ENCODE measurements around the gene LHFPL5.

Gene LHFPL5

DNA sequence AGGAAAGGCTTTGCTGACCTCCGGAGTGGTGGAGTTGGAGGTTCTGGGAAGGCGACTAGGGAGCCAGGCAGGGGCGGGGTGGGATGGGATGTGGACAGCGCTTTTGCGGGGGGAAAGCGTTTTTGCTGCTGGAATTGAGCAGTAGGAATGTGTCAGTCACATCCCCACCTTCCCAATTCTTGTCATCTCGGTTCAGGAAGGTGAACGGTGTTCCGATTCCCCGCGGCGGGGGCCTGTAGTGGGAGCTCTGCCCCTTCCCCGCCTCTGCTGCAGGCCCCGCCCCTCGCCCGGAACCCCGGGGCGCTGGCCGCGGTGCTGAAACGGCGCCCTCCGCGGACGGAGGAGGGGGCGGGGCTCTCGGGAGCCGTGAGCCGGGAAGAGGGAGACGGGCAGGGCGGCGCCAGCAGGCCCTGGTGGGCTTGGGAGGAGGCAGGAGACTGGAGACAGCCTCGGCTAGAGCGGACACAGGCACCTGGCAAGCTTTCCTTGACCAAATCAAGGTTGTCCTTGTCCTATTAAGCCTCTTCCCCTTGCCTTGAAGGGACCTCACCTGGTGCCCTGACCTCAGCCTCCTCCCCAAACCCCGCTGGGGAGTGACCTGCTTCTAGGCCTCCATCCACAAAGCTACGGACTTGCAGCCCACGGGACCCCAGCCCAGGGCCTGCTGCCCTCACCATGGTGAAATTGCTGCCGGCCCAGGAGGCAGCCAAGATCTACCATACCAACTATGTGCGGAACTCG lies at the start of gene LHFPL5:
Gene LHFPL5 (plus strand): TSS at position 357 of the 741 bp plus-strand sequence. CDS start 319 bp downstream, at position 676.
- POLR2A ChIA-PET (ENCODE audit: low non-redundant PET): no interaction called here
- CTCF ChIA-PET: no interaction called here
- peak; percentile 80 for DNase-seq (ENCODE audit: low spot score)
- TF ChIP-seq, protein P1, sequence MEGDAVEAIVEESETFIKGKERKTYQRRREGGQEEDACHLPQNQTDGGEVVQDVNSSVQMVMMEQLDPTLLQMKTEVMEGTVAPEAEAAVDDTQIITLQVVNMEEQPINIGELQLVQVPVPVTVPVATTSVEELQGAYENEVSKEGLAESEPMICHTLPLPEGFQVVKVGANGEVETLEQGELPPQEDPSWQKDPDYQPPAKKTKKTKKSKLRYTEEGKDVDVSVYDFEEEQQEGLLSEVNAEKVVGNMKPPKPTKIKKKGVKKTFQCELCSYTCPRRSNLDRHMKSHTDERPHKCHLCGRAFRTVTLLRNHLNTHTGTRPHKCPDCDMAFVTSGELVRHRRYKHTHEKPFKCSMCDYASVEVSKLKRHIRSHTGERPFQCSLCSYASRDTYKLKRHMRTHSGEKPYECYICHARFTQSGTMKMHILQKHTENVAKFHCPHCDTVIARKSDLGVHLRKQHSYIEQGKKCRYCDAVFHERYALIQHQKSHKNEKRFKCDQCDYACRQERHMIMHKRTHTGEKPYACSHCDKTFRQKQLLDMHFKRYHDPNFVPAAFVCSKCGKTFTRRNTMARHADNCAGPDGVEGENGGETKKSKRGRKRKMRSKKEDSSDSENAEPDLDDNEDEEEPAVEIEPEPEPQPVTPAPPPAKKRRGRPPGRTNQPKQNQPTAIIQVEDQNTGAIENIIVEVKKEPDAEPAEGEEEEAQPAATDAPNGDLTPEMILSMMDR (conservative IDR thresholded peaks at IDR 0.05; ENCODE audit: low read depth): no peak
- no peak within 1 kb of the TSS for H3K27ac ChIP-seq

DNA sequence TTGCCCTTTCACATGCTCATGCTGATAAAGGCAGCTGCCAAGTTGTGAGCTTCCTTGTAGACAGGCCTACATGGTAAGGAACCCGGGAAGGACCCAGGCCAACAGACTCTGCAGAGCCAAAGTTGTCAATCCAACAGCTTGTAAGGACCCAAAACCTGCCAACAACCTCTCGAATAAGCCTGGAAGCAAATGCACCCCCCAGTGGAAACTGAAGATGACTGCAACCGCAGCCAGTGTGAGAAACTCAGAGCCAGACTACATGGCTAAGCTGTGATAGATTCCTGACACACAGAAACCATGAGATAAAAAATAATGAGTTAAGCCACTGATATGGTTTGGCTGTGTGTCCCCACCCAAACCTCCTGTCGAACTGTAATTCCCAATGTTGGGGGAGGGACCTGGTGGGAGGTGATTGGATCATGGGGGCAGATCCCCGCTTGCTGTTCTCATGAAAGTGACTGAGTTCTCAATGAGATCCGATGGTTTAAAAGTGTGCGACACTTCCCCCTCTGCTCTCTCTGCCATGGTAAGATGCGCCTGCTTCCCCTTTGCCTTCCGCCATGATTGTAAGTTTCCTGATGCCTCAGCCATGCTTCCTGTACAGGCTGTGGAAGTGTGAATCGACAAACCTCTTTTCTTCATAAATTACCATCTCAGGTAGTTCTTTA lies 47.6 kb upstream of the LHFPL5 start:
- no peak overlapping the region for H3K27ac ChIP-seq
- CTCF ChIA-PET: interaction anchor here (0.6 to 0.9 kb wide), 4 partner anchors 13 to 256 kb away, joined by 3 to 5 read pairs (median 3); no protein-coding TSS in a partner anchor
- DNase-seq (ENCODE audit: low spot score): no peak
- POLR2A ChIA-PET (ENCODE audit: low non-redundant PET): interaction anchor here (0.5 kb wide), 1 partner anchor 55 kb away, joined by 3 read pairs; no protein-coding TSS in a partner anchor
- TF ChIP-seq, protein P1 (conservative IDR thresholded peaks at IDR 0.05; ENCODE audit: low read depth): peak; percentile 20; the same call in 1 of the 2 replicates

DNA sequence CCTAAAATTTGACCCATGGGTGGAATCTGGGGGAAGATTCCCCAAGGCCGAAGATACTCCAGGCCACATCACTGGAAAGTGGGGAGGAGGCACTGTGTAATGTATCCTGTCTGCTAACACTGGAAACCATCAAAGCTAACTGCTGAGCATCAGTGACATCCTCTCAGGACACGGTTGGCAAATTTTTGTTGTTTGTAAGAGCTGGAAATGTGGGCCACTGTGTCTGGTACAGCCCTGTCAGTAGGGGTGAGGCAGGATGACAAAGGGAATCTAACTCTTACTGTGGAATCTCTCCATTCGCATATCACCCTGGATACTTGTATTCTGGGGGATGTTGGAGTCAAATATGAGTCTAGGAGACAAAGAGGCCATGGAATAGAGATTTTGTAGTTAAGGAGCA lies 45.7 kb upstream of the LHFPL5 start:
- no peak overlapping the region for H3K27ac ChIP-seq
- DNase-seq (ENCODE audit: low spot score): no peak
- TF ChIP-seq, protein P1 (conservative IDR thresholded peaks at IDR 0.05; ENCODE audit: low read depth): no peak
- ChIA-PET CTCF (no interaction called here), POLR2A (ENCODE audit: low non-redundant PET) (no interaction called here)

DNA sequence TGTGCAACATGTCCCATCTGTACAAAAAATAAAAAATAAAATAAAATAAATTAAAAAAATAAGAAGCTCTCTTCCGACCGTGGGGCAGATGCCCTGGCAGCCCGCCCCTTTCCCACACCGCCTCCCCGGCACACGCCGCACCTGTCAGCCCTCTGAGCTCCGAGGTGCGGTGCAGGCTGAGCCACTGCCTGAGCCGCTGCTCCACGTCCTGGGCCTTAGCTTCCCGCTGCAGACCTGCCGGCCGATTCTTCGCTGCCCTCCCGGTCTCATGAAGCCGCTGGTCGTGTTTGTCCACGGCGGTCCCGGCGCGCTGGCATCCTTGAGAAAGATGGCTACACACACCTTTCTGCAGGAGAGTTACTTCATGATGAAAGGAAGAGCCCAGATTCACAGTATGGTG lies 39.4 kb upstream of the LHFPL5 start:
- TF ChIP-seq, protein P1 (conservative IDR thresholded peaks at IDR 0.05; ENCODE audit: low read depth): no peak
- CTCF ChIA-PET: interaction anchor here (1.2 kb wide), 1 partner anchor 29 kb away, joined by 3 read pairs; the partner anchor contains the start of gene ARMC12
- no peak overlapping the region for H3K27ac ChIP-seq
- POLR2A ChIA-PET (ENCODE audit: low non-redundant PET): no interaction called here
- DNase-seq (ENCODE audit: low spot score): no peak

DNA sequence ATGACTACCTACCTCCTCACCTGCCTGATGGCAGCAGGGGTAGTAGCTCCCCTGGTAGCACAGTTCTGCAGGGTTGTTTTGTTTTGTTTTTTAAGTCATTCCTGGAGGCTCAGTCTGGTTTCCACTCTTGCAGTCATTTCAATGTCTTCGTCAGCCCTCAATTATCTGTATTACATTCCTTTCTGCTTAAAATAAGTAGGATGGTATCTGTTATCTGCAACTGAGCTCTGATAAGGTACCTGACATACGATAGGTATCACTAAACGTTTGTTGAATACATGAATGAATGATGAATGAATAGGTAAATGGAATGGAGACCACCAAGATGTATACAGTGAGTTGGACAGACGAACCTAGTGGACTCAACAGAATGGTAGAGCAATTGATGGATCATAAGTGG lies 35.9 kb upstream of the LHFPL5 start:
- ChIA-PET CTCF (no interaction called here), POLR2A (ENCODE audit: low non-redundant PET) (interaction anchor here (0.6 kb wide), 1 partner anchor 142 kb away, joined by 3 read pairs; no protein-coding TSS in a partner anchor)
- TF ChIP-seq, protein P1 (conservative IDR thresholded peaks at IDR 0.05; ENCODE audit: low read depth): no peak

DNA sequence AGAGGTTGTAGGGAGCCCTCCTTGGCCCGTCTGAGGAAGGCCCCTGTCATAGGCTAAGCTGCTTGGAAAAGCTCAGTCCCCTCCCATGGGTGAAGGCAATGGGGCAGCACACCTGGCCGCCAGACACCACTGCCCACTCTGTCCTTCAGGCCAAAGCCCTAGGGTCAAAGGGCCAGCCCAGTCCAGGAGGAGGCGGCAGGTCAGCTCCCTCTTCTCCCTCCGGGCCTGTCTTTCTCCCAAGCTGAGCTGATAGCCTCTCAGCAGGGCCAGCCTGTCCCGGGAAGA lies 33.9 kb upstream of the LHFPL5 start:
- DNase-seq (ENCODE audit: low spot score): no peak
- CTCF ChIA-PET: interaction anchor here (0.6 kb wide), 1 partner anchor 319 kb away, joined by 3 read pairs; no protein-coding TSS in a partner anchor
- POLR2A ChIA-PET (ENCODE audit: low non-redundant PET): interaction anchor here (0.6 kb wide), 1 partner anchor 79 kb away, joined by 3 read pairs; no protein-coding TSS in a partner anchor
- H3K27ac ChIP-seq: no peak overlapping the region
- TF ChIP-seq, protein P1 (conservative IDR thresholded peaks at IDR 0.05; ENCODE audit: low read depth): no peak

More for the DNA sequence above, 35.9 kb upstream of the LHFPL5 start:
- no peak for DNase-seq (ENCODE audit: low spot score)
- no peak overlapping the region for H3K27ac ChIP-seq

All from RWPE1 (cell line).